Measurements from ENCODE around the gene SRRT.
A peak's percentile ranks its signal among the peaks of the same experiment; 100 is the strongest.
"Not testable (repeated sequence)": the region's sequence is repeated elsewhere in the genome, so short reads cannot be mapped to it uniquely, and the experiment has no call there.

The SRRT gene

GRCh38 chr7:100895956-100896731, 21.2 kb downstream of the SRRT start:
- peak; percentile 45 for DNase-seq

GRCh38 chr7:100896732-100897608, 22.1 kb downstream of the SRRT start:
- peak; percentile 41 for DNase-seq

GRCh38 chr7:100897772-100898454, 23.0 kb downstream of the SRRT start:
- no peak for DNase-seq

- DNase-seq: no peak
Measured at GRCh38 chr7:100899432-100899831, 24.5 kb downstream of the SRRT start.

- DNase-seq: no peak
Measured at GRCh38 chr7:100900978-100901377, 26.1 kb downstream of the SRRT start.

GRCh38 chr7:100901921-100902332, 27.0 kb downstream of the SRRT start:
- no peak for DNase-seq

GRCh38 chr7:100902638-100903037, 27.7 kb downstream of the SRRT start:
- no peak for DNase-seq

- no peak for DNase-seq
Measured at GRCh38 chr7:100908512-100908911, 33.6 kb downstream of the SRRT start.

- DNase-seq: not testable (repeated sequence)
Measured at GRCh38 chr7:100910443-100910842, 35.5 kb downstream of the SRRT start.

- no peak for DNase-seq
Measured at GRCh38 chr7:100911484-100911883, 36.6 kb downstream of the SRRT start.

- DNase-seq: no peak
Measured at GRCh38 chr7:100914208-100914878, 39.4 kb downstream of the SRRT start.

- no peak for DNase-seq
Measured at GRCh38 chr7:100914879-100915447, 40.1 kb downstream of the SRRT start.

GRCh38 chr7:100919335-100919734, 44.4 kb downstream of the SRRT start:
- DNase-seq: not testable (repeated sequence)

GRCh38 chr7:100919779-100920437, 45.0 kb downstream of the SRRT start:
- not testable (repeated sequence) for DNase-seq

GRCh38 chr7:100921039-100921438, 46.1 kb downstream of the SRRT start:
- no peak for DNase-seq

- not testable (repeated sequence) for DNase-seq
Measured at GRCh38 chr7:100923616-100924015, 48.7 kb downstream of the SRRT start.

GRCh38 chr7:100929808-100930174, 54.9 kb downstream of the SRRT start:
- no peak for DNase-seq

GRCh38 chr7:100933734-100934133, 58.8 kb downstream of the SRRT start:
- no peak for DNase-seq

- not testable (repeated sequence) for DNase-seq
Measured at GRCh38 chr7:100935381-100935780, 60.5 kb downstream of the SRRT start.

GRCh38 chr7:100936167-100936566, 61.3 kb downstream of the SRRT start:
- not testable (repeated sequence) for DNase-seq

Measured in activated gamma-delta T cell (primary cell).